Measurements from ENCODE around the gene DCANP1.

Gene DCANP1

DNA sequence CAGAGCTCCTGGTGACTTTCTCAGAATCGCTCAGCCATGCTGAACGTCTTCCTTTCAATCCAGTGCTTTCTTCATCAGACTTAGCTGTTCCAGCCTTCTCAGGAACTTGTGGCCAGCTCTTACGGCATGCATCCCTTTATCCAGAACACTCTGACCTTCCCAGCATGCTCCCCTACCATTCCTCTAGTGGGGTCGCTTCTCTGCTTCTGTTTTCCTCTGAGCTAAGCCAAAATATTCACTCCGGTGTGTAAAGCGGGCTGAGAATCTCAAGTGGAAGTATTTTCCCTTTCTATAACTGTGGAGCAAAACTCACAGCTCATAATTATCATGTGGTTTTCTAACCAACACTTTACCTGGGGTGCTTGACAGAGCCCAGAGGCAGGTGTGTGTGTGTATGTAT lies 6.2 kb downstream of the DCANP1 start:
- no peak for DNase-seq

DNA sequence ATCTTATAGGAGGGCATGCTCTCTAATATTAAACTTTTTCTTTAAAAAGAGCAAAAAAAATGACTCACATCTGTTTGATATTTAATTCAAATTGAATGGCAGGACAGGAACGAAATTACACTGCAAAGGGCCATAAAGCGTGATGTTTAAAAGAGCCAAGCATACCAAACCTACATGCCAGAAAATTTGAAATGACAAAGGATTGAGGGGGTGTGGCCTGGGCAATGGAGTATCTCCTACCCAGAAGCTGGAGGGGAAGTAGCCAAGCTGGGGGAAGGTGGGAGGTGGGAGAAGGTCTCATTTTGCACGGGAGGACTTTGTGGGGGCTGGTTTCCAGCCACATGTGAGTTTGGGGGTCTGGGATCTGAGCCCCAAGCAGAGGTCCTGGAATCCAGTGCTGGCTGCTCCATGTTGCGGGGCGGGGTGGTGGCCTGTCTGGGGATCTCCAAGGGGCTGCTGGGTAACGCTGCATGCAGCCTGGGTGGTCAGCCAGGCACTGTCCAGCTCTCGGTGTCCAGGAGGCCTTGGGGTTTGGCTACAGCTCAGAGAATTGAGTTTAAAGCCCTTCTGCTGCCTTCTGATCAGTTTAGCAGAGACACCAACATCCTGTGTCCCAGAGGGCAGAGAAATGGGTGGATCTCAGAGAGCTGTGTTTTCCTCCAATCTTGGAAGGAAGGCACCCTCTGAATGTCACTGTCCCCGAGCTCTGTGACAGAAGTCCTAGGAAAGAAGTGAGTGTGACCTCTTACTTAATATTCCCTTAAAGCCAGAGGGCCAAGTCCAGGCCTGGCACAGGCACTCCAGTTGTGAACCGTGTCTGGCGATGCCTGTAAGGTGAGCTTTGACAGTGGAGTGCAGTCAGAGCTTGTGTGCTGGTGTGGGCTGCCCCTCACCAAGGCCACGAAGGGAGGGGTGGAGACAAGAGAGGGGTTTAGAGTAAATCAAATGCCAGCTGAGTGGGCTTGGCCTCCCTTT lies 7.6 kb downstream of the DCANP1 start:
- DNase-seq = no peak

DNA sequence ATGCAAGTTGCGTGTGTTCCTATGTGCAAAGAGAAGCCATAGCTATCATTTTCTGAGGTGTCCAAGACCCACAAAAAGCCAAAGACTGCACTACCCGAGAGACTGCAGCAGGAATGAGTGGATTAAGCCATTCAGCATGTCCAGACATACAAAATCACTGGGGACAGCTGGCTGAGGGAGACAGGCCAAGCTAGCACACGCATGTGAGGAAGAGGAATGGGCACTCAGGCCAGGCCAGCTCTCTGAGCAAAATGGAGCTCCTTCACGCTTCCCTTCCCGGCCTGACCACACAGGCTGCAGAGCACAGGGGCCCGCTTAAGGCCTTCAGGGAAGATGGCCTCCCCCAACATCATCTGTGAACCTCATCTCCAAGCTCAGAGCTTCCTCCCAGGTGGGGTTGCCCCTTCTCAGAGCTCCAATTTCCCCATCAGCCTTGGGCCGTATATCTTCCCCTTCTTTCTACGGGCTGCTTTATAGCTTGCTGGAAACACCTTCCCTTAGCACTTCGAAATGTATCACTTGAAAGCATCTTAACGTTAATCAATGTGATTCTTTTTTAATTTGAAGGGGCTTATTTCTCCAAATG lies 8.4 kb downstream of the DCANP1 start:
- no peak for DNase-seq

DNA sequence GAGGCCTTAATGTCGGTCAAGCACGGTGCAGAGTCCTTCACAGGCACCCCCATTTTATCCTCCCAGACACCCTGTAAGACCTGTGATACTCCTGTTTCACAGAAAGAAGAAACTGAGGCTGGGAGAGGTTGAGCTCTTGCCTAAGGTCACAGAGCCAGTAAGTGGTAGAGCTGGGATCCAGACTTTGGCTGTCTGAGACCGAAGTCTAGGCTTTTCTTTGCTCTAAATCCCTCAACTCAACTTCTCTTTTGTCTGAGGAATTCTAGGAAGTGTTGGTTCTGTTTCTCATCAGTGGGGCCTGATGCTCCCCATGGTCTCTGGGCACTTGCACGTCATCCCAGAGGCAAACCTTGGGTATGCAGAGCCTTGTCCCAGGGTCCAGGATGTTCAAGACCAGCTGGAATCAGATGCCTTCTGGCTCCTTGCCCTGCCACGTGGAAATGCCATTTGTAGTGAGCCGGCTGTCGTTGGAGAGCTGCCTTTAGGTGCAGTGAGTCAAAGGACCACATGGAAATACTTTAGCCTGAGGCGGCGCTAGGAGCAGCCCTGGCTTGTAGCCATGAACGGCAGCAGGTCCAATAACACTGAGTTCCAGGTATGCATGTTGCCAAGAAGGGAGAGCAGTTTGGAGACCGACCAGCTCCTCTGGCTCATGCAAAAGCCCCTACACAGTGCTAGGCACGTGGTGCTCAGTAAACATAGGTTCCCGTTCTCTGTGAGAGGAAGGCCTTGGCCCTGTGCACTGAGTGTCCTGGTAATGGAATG lies 9.2 kb downstream of the DCANP1 start:
- no peak for DNase-seq

DNA sequence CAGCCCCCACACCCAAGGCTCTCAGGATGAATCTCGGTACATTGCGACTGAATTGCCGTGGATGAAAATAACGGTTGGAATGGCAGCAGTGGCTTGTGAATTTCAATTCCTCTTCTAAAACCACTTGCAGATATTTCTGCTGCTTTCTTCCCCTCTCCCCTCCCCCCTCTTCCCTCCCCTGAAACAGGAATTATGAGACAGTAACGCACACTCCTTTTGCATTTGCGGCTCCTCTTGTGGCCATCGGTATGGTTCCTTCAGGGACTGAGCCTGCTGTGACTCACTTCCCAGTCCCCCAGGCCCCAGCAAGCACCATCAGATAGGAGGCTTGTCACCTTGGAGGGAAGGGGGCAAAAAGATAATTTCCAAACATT lies 9.7 kb downstream of the DCANP1 start:
- DNase-seq = no peak

GRCh38 chr5:135436951-135437418 lies 10.2 kb downstream of the DCANP1 start:
- DNase-seq = no peak

- DNase-seq = no peak
Measured at GRCh38 chr5:135435467-135436330, 11.4 kb downstream of the DCANP1 start.

GRCh38 chr5:135434591-135435466 lies 12.3 kb downstream of the DCANP1 start:
- DNase-seq = no peak

DNA sequence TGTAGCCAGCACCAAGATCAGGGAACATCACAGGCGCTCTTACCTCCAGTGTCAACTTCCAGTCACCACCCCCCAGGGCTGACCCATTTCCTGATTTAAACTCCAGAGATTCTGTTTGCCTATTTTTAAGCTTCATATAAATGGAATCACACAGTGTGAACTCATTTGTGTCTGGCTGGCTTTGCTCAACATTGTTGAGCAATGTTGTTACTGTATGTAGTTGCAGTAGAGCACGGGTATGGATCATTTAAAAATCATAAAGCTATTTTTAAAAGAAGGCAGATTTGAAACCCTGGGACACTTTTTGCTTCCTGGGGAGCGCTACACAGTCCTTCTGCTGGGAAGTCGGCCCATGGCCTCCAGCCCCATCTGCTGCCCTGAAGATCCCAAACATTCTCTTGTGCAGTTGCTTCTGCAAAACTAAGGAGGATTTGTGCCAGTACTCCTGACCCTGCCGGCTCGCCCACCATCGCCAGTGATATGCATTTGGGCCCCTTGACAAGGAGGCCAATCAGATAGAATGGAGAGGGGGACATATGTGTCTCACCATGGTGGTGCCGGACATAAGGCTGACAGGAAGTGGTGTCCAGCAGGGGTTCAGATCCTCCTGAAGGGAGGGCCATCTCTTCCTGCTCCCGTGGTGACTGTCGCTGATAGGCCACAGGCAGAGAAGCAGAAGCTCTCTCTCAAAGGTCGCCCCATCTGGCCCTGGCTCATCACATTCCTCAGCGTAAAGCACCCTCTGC lies 13.3 kb downstream of the DCANP1 start:
- DNase-seq = no peak

- DNase-seq = no peak
Measured at GRCh38 chr5:135432113-135432512, 15.0 kb downstream of the DCANP1 start.

DNA sequence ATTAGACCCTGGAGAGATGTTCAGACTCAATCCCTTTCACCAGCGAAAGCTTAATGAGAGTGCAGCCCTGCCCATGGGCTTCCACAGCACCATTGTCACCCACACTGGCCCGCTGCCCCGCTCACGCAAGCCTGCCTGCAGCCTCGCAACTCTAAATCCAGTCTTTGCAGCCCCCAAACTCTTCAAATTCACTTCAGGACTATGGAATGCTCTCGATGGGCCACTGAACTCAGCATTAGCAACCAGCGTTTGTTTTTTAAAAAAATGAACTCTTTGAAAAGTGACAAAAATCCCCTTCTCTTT lies 17.1 kb downstream of the DCANP1 start:
- no peak for DNase-seq

DNA sequence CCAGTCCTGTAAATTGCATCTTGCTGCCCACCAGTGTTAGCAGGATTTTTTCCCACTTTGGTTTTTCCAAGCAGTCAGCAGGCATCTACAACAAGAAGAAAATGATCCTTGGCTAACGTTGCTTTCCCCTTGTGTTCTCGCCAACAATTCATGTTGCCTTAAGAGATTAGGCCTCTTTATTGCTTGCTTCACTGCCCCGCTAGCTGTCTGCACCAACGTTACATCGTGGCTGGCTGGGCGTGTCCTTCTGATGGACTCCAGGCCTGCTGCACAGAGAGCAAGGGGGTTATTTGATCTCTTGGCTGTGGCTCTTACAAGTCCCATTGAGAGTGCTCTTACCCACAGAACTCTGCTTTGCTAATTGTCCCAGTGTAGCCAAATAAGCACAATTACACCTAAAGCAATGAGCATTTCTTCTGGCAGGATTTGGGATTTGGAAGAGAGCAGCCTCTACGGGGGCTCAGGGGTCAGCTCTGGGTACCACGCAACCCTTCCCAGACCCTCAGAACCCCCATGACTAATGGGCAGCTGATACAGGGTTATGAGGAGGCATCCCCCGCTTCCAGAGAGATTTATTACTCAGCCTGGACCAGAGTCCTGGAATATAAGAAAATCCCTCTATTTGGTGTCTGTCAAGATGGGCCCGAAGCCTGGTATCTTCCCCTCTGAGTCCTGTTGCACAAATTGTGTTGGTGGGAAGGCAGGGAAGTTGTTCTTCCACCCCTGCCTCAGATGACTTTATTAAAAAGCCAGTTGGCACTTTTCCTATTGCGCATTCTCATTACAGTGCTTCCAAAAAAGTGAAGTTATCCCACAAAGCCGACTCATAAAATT lies 17.6 kb downstream of the DCANP1 start:
- DNase-seq = peak in 1 of 3 experiments; percentile 56

- DNase-seq = no peak
Measured at GRCh38 chr5:135428586-135428985, 18.6 kb downstream of the DCANP1 start.

GRCh38 chr5:135426102-135427082 lies 20.8 kb downstream of the DCANP1 start:
- DNase-seq = peak; percentile 34 to 68 (median 47)

DNA sequence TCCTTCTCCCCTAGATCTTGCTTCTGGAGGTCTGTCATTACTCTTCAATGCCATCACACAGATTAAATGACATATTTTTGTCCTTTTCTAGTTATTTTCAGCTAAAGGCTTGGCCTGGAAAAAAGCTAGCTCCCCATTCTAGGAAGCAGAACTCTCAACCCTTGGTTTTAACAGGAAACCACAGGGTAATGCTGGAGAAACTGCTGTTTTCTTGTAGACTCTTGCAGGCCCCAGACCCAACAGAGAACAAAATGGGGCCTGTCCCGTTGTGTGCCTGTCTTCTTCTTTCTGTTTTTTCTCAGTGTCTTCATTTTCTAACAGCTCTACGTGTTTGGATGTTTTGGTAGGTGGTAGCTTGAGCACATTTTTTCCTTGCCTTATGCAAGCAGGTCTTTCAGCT lies 21.5 kb downstream of the DCANP1 start:
- DNase-seq = no peak

GRCh38 chr5:135423846-135424168 lies 23.3 kb downstream of the DCANP1 start:
- no peak for DNase-seq

GRCh38 chr5:135423146-135423845 lies 23.9 kb downstream of the DCANP1 start:
- no peak for DNase-seq

DNA sequence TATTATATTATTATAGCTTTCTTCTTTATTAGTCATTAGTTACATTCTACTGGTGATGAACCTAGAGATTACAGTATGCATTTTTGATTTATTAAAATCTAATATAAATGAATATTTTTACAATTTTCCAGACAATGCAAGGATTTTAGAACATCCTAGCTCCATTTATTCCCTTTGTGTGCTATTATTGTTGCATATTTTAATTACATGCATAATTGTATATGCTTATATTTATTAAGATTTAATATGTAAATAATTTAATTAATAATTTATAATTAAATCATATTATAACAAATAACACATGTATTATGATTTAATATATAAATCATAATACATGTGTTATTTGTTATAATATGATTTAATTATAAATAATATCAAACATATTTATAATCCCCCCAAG lies 24.7 kb downstream of the DCANP1 start:
- DNase-seq = no peak
